A673 (cell line): ENCODE data around the gene IL6R. TPM values are rescaled to one million over a fixed set of nuclear protein-coding genes. Genes with fewer than 3 reads are reported as not detected.

Experiments
- BruUV-seq: library from RNA; stranded (reverse); fragments of 400-500 nt; replicated peaks from 2 replicates; lab custom pipeline; 2021; lab: Mats Ljungman, UMichigan
- CTCF ChIA-PET: fragments of 300-600 bp; sonication (Branson Sonifier 250); formaldehyde crosslinking; loops from one replicate; lab custom pipeline; 2022; ENCODE audit warnings: antibody characterized with exemption; lab: Charles Lee
- POLR2A ChIA-PET: fragments of 300-600 bp; sonication (Branson Sonifier 250); formaldehyde crosslinking; loops from one replicate; lab custom pipeline; 2022; ENCODE audit warnings: antibody characterized with exemption; ENCODE audit not compliant: low non-redundant PET; lab: Charles Lee
- DNase-seq: peaks from one replicate; pipeline ENCODE4 v3.0.0-alpha.2; 2015; ENCODE audit warnings: low spot score
- H3K27ac ChIP-seq: fragments of 200-600 bp; sonication (generic); 2 replicates; pipeline ENCODE4 v1.5.1; 2016; ENCODE audit warnings: mixed run types, low read depth, mild to moderate bottlenecking, mixed read lengths, antibody characterized with exemption, low read length; ENCODE audit not compliant: poor library complexity, severe bottlenecking
- H3K27me3 ChIP-seq: fragments of 200-600 bp; sonication (generic); replicated peaks from 2 replicates; pipeline ENCODE4 v1.6.1; 2017; ENCODE audit warnings: mixed run types, low read depth, mild to moderate bottlenecking, mixed read lengths, antibody characterized with exemption, low read length; ENCODE audit not compliant: insufficient read depth, poor library complexity
- H3K36me3 ChIP-seq: fragments of 200-600 bp; sonication (generic); 2 replicates; pipeline ENCODE4 v1.6.1; 2016; ENCODE audit warnings: mixed run types, mild to moderate bottlenecking, mixed read lengths, antibody characterized with exemption, low read length; ENCODE audit not compliant: insufficient read depth, poor library complexity, severe bottlenecking
- H3K4me1 ChIP-seq: fragments of 200-600 bp; sonication (generic); 2 replicates; pipeline ENCODE4 v1.6.1; 2017; ENCODE audit warnings: mixed run types, mild to moderate bottlenecking, mixed read lengths, antibody characterized with exemption, low read length; ENCODE audit not compliant: insufficient read depth, poor library complexity, severe bottlenecking
- H3K4me3 ChIP-seq: fragments of 200-600 bp; sonication (generic); 2 replicates; pipeline ENCODE4 v1.5.1; 2016; ENCODE audit warnings: low read depth, mixed run types, mild to moderate bottlenecking, mixed read lengths, low read length; ENCODE audit not compliant: poor library complexity, severe bottlenecking
- H3K9me3 ChIP-seq: fragments of 200-600 bp; sonication (generic); 2 replicates; pipeline ENCODE4 v1.6.1; 2016; ENCODE audit warnings: mixed run types, low read depth, mild to moderate bottlenecking, mixed read lengths, antibody characterized with exemption, low read length; ENCODE audit not compliant: poor library complexity, severe bottlenecking
- EZH2 ChIP-seq: fragments of 200-600 bp; sonication (generic); IDR thresholded peaks from 2 replicates; pipeline ENCODE4 v1.6.1; 2017; ENCODE audit warnings: borderline replicate concordance, low read depth, mild to moderate bottlenecking, mixed read lengths, antibody characterized with exemption, low read length; ENCODE audit not compliant: poor library complexity, severe bottlenecking
- intact Hi-C: fragments of 100-400 bp; cut with micrococcal nuclease; formaldehyde crosslinking; loops from one replicate; pipeline ENCODE4 v1.10.0; 2022; ENCODE audit not compliant: unreplicated experiment
- total RNA-seq: library from RNA; stranded (reverse); gene quantifications from 2 replicates; pipeline ENCODE4 v1.2.3, GENCODE V29; 2021
- TF ChIP-seq, protein P1 (sequence below): fragments of 300-800, 200-600 bp; sonication (generic); conservative IDR thresholded peaks from 2 replicates; pipeline ENCODE4 v1.5.1; 2017; ENCODE audit warnings: low read depth, mild to moderate bottlenecking, antibody characterized with exemption, low read length, moderate library complexity, mixed read lengths

Gene IL6R
- total RNA-seq, 1 experiment from 2014 or later, result 1.9 TPM

DNA sequence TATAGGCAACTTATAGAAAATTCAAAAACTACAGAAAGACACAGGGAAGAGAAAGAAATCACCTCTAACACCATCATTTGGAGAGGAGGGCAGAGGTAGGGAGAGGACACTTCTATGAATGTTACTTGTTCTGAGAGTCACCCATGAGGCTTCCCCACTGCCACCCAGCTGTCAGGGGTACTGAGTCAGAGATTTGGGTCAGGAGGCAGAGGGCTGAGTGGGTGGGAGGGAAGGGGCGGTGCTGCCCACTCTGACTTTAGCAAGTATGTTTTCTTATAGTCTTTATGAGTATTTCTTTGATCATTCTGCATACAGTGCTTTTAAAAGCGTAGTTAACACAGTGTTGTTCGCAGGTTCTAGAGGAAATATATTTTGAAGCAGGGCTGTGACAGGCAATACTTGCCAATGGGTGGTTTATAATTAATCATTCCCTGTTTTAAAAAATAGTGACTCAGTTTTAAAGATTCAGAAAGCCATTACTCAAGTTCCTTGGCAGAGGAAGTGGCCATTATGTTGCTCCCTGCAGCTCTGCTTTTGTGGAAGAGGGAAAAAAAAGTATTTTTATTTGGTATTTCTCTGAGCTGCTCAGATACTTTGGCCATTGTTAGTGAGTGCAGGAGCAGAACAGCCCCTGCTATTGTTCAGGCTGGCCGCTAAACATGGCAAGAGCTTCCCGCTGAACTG is 18.3 kb downstream of the IL6R start:
- peak; percentile 72 for DNase-seq
- intact Hi-C loops, result no loop called here
- TF ChIP-seq, protein P1, sequence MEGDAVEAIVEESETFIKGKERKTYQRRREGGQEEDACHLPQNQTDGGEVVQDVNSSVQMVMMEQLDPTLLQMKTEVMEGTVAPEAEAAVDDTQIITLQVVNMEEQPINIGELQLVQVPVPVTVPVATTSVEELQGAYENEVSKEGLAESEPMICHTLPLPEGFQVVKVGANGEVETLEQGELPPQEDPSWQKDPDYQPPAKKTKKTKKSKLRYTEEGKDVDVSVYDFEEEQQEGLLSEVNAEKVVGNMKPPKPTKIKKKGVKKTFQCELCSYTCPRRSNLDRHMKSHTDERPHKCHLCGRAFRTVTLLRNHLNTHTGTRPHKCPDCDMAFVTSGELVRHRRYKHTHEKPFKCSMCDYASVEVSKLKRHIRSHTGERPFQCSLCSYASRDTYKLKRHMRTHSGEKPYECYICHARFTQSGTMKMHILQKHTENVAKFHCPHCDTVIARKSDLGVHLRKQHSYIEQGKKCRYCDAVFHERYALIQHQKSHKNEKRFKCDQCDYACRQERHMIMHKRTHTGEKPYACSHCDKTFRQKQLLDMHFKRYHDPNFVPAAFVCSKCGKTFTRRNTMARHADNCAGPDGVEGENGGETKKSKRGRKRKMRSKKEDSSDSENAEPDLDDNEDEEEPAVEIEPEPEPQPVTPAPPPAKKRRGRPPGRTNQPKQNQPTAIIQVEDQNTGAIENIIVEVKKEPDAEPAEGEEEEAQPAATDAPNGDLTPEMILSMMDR, result no peak
- TF ChIP-seq EZH2, result no peak
- no peak overlapping the region for H3K4me3 ChIP-seq
- H3K36me3 ChIP-seq, result no peaks in the 10 kb centered on the region
- BruUV-seq, result no TSS peak
- ChIA-PET POLR2A (interaction anchor here (0.6 to 0.7 kb wide), 2 partner anchors 13 to 24 kb away, joined by 4 to 7 read pairs; no protein-coding TSS in a partner anchor), CTCF (no interaction called here)
- no peaks in the 10 kb centered on the region for H3K27me3 ChIP-seq
- peaks cover 17% of the 10 kb centered on the region for H3K4me1 ChIP-seq
- H3K27ac ChIP-seq, result peak overlapping the region; percentile 68
- no peaks in the 10 kb centered on the region for H3K9me3 ChIP-seq

DNA sequence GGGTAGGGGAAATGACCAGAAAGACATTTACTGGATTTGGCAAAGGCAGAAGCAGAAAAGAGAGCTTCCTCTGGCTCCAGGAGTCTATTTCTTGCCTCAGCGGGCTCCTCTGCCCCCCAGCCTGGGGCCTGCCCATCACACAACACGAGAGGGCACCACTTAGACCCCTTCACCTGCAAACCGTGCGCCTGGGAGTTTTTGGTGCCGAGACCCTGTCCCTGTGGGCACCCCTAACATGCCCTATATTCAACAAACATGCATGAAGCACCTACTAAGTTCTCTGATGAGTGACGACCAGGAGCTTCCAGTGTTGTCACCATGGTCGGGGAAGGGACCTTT is 18.8 kb downstream of the IL6R start:
- ChIA-PET CTCF (no interaction called here), POLR2A (interaction anchor here (0.7 kb wide), 1 partner anchor 14 kb away, joined by 7 read pairs; no protein-coding TSS in a partner anchor)
- peak overlapping the region; percentile 68 for H3K27ac ChIP-seq
- no peaks in the 10 kb centered on the region for H3K27me3 ChIP-seq
- intact Hi-C loops, result no loop called here
- no TSS peak for BruUV-seq
- H3K4me1 ChIP-seq, result peaks cover 17% of the 10 kb centered on the region
- H3K36me3 ChIP-seq, result no peaks in the 10 kb centered on the region
- H3K4me3 ChIP-seq, result no peak overlapping the region
- TF ChIP-seq EZH2, result no peak
- TF ChIP-seq, protein P1, result no peak
- DNase-seq, result no peak
- no peaks in the 10 kb centered on the region for H3K9me3 ChIP-seq

DNA sequence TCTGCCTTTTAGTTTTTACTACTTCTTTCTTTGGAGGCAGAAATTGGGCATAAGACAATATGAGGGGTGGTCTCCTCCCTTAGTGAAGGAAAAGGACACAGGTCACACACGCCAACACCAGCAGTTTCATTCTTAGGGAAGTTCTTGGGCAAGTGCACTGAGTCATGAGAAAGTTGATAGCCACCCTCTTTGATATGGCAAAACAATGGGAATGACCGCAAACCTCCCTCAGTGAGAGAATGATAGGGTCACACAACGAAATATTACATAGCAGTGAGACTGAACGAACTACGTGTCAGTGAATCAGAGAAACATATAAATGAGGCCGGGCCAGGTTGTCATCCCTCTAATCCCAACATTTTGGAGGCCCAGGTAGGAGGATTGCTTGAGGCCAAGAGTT is 20.0 kb downstream of the IL6R start:
- ChIA-PET POLR2A (no interaction called here), CTCF (no interaction called here)
- no peaks in the 10 kb centered on the region for H3K9me3 ChIP-seq
- no TSS peak for BruUV-seq
- no peak overlapping the region for H3K27ac ChIP-seq
- peaks cover 17% of the 10 kb centered on the region for H3K4me1 ChIP-seq
- H3K27me3 ChIP-seq, result no peaks in the 10 kb centered on the region
- no peak for DNase-seq
- no peak overlapping the region for H3K4me3 ChIP-seq
- intact Hi-C loops, result no loop called here
- no peaks in the 10 kb centered on the region for H3K36me3 ChIP-seq
- TF ChIP-seq, protein P1, result no peak
- TF ChIP-seq EZH2, result no peak
